MM.1S (cell line): ENCODE results near the gene TTLL5.

ENCODE experiments used
- CTCF ChIP-seq: fragments of 300-600 bp; sonication (generic); IDR thresholded peaks from 2 replicates; pipeline ENCODE4 v1.5.1; 2016; ENCODE audit warnings: antibody characterized with exemption, low read length, mixed read lengths
- EZH2 ChIP-seq: fragments of 300-600 bp; sonication (generic); optimal IDR thresholded peaks from 2 replicates; pipeline ENCODE3; 2017; ENCODE audit warnings: low read depth, mild to moderate bottlenecking, antibody characterized with exemption, low read length, mixed read lengths
- EZH2phosphoT487 ChIP-seq: fragments of 300-600 bp; sonication (generic); IDR thresholded peaks from 2 replicates; pipeline ENCODE4 v1.6.1; 2018; ENCODE audit warnings: antibody characterized with exemption, low read length

- TF ChIP-seq CTCF (no peak), EZH2phosphoT487 (no peak), EZH2 (no peak)
Measured at GRCh38 chr14:75833326-75834020, 172.4 kb downstream of the TTLL5 start.
